ENCODE measurements around the gene AGFG1.

The AGFG1 gene

DNA sequence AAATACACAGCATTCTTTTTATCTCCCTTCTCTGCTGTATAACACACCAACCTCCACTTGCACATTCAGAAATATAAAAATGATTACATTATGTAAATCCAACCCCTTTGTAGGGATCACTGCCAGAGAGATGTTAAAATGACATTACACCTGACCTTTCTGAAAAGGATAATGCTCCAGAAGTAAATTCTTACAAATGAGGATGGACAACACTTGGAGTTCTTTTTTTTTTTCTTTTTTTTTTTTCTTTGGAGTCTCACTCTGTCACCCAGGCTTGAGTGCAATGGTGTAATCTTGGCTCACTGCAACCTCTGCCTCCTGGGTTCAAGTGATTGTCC, 20.3 kb upstream of the AGFG1 start:
- Histone ChIP-seq H3K27me3 (ENCODE audit: insufficient read depth, low read length) (no peaks in the 10 kb centered on the region), H4K91ac (ENCODE audit: low read depth, low read length) (no peak overlapping the region), H4K12ac (ENCODE audit: low read depth, low read length) (no peak overlapping the region), H3K9ac (ENCODE audit: low read length) (no peak overlapping the region), H3K18ac (ENCODE audit: low read length) (no peak overlapping the region), H3K36me3 (ENCODE audit: control insufficient read depth in 1 of 2, insufficient read depth in 2 of 2, low read length in 2 of 2) (no peaks in the 10 kb centered on the region), H3K4me3 (ENCODE audit: low read depth, low read length) (no peak overlapping the region), H3K4me1 (ENCODE audit: control insufficient read depth in 1 of 2, insufficient read depth in 2 of 2, low read length in 2 of 2) (no peaks in the 10 kb centered on the region), H2BK120ac (ENCODE audit: insufficient read depth, low read length, poor library complexity) (no peak overlapping the region), H3K9me3 (ENCODE audit: insufficient read depth, low read depth, low read length) (no peaks in the 10 kb centered on the region), H3K79me2 (ENCODE audit: control insufficient read depth, insufficient read depth, low read length, poor library complexity) (no peaks in the 10 kb centered on the region), H4K8ac (ENCODE audit: low read depth, low read length) (no peak overlapping the region), H3K4me2 (ENCODE audit: low read length) (no peak overlapping the region), H2BK12ac (ENCODE audit: low read length) (no peak overlapping the region), H3K23ac (ENCODE audit: low read length) (no peak overlapping the region), H3K4ac (ENCODE audit: low read depth, low read length) (no peak overlapping the region), H3K27ac (ENCODE audit: low read depth, low read length) (no peak overlapping the region), H3K79me1 (ENCODE audit: low read length) (no peaks in the 10 kb centered on the region), H2AFZ (ENCODE audit: insufficient read depth, low read length, poor library complexity) (no peak overlapping the region), H3K14ac (ENCODE audit: low read length) (no peak overlapping the region), H2BK5ac (ENCODE audit: low read depth, low read length, poor library complexity) (no peak overlapping the region), H2AK5ac (ENCODE audit: low read length) (no peak overlapping the region)
- DNase-seq: no peak

DNA sequence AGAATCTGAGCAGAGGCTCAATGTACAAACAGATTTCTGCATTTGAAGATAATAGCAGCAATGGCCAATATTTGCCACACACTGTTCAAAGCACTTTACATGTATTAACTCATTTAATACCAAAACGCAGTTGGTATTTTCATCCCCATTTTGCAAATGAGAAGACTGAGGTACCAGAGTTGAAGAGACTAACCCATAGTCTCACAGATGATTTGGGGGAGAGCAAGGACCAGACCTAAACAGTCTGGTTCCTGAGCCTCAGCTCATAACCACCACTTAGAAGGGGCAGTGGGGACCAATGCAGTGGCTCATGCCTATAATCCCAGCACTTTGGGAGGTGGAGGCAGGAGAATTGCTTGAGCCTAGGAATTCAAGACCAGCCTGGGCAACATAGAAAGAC, 18.1 kb upstream of the AGFG1 start:
- H4K12ac ChIP-seq (ENCODE audit: low read depth, low read length): no peak overlapping the region
- no peak overlapping the region for H3K27ac ChIP-seq (ENCODE audit: low read depth, low read length)
- no peak overlapping the region for H3K14ac ChIP-seq (ENCODE audit: low read length)
- no peaks in the 10 kb centered on the region for H3K27me3 ChIP-seq (ENCODE audit: insufficient read depth, low read length)
- H3K9ac ChIP-seq (ENCODE audit: low read length): no peak overlapping the region
- no peak overlapping the region for H3K4ac ChIP-seq (ENCODE audit: low read depth, low read length)
- H3K79me1 ChIP-seq (ENCODE audit: low read length): no peaks in the 10 kb centered on the region
- no CpG with 5 or more reads among the region's 1 CpG for WGBS (ENCODE audit: extremely low coverage, insufficient coverage, insufficient read length)
- H3K36me3 ChIP-seq (ENCODE audit: control insufficient read depth in 1 of 2, insufficient read depth in 2 of 2, low read length in 2 of 2): no peaks in the 10 kb centered on the region
- H2BK5ac ChIP-seq (ENCODE audit: low read depth, low read length, poor library complexity): no peak overlapping the region
- no peak overlapping the region for H4K8ac ChIP-seq (ENCODE audit: low read depth, low read length)
- DNase-seq: no peak
- no peak overlapping the region for H3K18ac ChIP-seq (ENCODE audit: low read length)
- H3K4me3 ChIP-seq (ENCODE audit: low read depth, low read length): no peak overlapping the region
- H2AFZ ChIP-seq (ENCODE audit: insufficient read depth, low read length, poor library complexity): no peak overlapping the region
- no peak overlapping the region for H4K91ac ChIP-seq (ENCODE audit: low read depth, low read length)
- no peak overlapping the region for H3K23ac ChIP-seq (ENCODE audit: low read length)
- H2BK120ac ChIP-seq (ENCODE audit: insufficient read depth, low read length, poor library complexity): no peak overlapping the region
- no peaks in the 10 kb centered on the region for H3K79me2 ChIP-seq (ENCODE audit: control insufficient read depth, insufficient read depth, low read length, poor library complexity)
- no peak overlapping the region for H2BK12ac ChIP-seq (ENCODE audit: low read length)
- no peaks in the 10 kb centered on the region for H3K4me1 ChIP-seq (ENCODE audit: control insufficient read depth in 1 of 2, insufficient read depth in 2 of 2, low read length in 2 of 2)
- H3K4me2 ChIP-seq (ENCODE audit: low read length): no peak overlapping the region
- no peaks in the 10 kb centered on the region for H3K9me3 ChIP-seq (ENCODE audit: insufficient read depth, low read depth, low read length)
- H2AK5ac ChIP-seq (ENCODE audit: low read length): no peak overlapping the region

DNA sequence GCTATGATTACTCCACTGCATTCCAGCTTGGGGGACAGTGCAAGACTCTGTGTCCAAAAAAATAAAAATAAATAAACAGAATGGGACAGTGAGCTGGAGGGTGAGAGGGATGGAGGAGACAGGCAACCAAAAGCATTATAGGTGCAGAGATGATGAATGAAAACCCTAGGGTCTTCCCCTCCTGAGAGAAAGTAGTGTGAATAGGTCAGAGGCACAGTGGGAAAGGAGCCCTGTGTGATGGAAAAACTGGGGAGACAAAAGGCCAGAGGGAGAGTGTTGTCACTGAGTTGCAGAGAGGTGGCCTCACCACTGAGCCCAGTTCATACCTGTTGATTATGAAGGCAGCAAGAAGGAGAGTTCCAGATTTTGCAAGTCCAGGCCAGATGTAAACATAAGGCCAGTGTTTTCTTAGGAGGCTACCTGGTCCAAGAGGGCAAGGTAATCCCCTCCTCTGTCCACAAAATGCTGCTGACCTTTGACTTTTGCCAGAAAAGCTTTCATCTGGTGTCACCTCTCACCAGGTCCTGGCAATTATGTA, 17.6 kb upstream of the AGFG1 start:
- Histone ChIP-seq H4K12ac (ENCODE audit: low read depth, low read length) (no peak overlapping the region), H3K14ac (ENCODE audit: low read length) (no peak overlapping the region)

DNA sequence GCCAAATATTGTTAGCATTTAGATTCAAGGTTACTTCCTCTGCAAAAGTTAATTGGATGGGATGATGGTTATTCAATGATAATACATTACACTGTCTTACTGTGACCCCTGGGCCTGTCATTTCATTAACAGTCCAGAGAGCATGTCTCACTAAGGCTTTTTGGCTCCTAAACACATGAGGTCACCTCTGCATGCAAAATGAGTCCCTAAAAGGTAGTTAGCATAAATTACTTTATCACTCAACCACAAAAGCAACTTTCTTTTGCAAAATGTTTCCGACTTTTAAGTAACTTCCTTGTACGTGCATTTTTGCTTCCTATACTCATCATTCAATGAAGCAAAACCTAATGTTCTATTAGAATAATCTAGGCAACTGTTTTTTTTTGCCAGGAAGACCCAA, 16.8 kb upstream of the AGFG1 start:
- Histone ChIP-seq H2BK12ac (ENCODE audit: low read length) (no peak overlapping the region), H2BK120ac (ENCODE audit: insufficient read depth, low read length, poor library complexity) (no peak overlapping the region)
- WGBS (ENCODE audit: extremely low coverage, insufficient coverage, insufficient read length): no CpG with 5 or more reads among the region's 2 CpGs

More for the DNA sequence above, 17.6 kb upstream of the AGFG1 start:
- Histone ChIP-seq H4K91ac (ENCODE audit: low read depth, low read length) (no peak overlapping the region), H3K4me3 (ENCODE audit: low read depth, low read length) (no peak overlapping the region), H3K9ac (ENCODE audit: low read length) (no peak overlapping the region), H2BK120ac (ENCODE audit: insufficient read depth, low read length, poor library complexity) (no peak overlapping the region), H3K4me2 (ENCODE audit: low read length) (no peak overlapping the region), H2BK5ac (ENCODE audit: low read depth, low read length, poor library complexity) (no peak overlapping the region), H2BK12ac (ENCODE audit: low read length) (no peak overlapping the region), H3K4ac (ENCODE audit: low read depth, low read length) (no peak overlapping the region), H3K4me1 (ENCODE audit: control insufficient read depth in 1 of 2, insufficient read depth in 2 of 2, low read length in 2 of 2) (no peaks in the 10 kb centered on the region), H3K27ac (ENCODE audit: low read depth, low read length) (no peak overlapping the region), H2AFZ (ENCODE audit: insufficient read depth, low read length, poor library complexity) (no peak overlapping the region), H3K9me3 (ENCODE audit: insufficient read depth, low read depth, low read length) (no peaks in the 10 kb centered on the region), H3K18ac (ENCODE audit: low read length) (no peak overlapping the region), H4K8ac (ENCODE audit: low read depth, low read length) (no peak overlapping the region), H2AK5ac (ENCODE audit: low read length) (no peak overlapping the region), H3K27me3 (ENCODE audit: insufficient read depth, low read length) (no peaks in the 10 kb centered on the region), H3K79me1 (ENCODE audit: low read length) (no peaks in the 10 kb centered on the region), H3K23ac (ENCODE audit: low read length) (no peak overlapping the region), H3K36me3 (ENCODE audit: control insufficient read depth in 1 of 2, insufficient read depth in 2 of 2, low read length in 2 of 2) (no peaks in the 10 kb centered on the region), H3K79me2 (ENCODE audit: control insufficient read depth, insufficient read depth, low read length, poor library complexity) (no peaks in the 10 kb centered on the region)
- DNase-seq: no peak

More for the DNA sequence above, 16.8 kb upstream of the AGFG1 start:
- Histone ChIP-seq H4K12ac (ENCODE audit: low read depth, low read length) (no peak overlapping the region), H3K4ac (ENCODE audit: low read depth, low read length) (no peak overlapping the region), H3K18ac (ENCODE audit: low read length) (no peak overlapping the region), H3K4me2 (ENCODE audit: low read length) (no peak overlapping the region), H2AFZ (ENCODE audit: insufficient read depth, low read length, poor library complexity) (no peak overlapping the region), H3K79me1 (ENCODE audit: low read length) (no peaks in the 10 kb centered on the region), H3K79me2 (ENCODE audit: control insufficient read depth, insufficient read depth, low read length, poor library complexity) (no peaks in the 10 kb centered on the region), H3K27ac (ENCODE audit: low read depth, low read length) (no peak overlapping the region), H3K23ac (ENCODE audit: low read length) (no peak overlapping the region), H3K36me3 (ENCODE audit: control insufficient read depth in 1 of 2, insufficient read depth in 2 of 2, low read length in 2 of 2) (no peaks in the 10 kb centered on the region), H3K27me3 (ENCODE audit: insufficient read depth, low read length) (no peaks in the 10 kb centered on the region), H4K91ac (ENCODE audit: low read depth, low read length) (no peak overlapping the region), H3K9ac (ENCODE audit: low read length) (no peak overlapping the region), H3K14ac (ENCODE audit: low read length) (no peak overlapping the region), H4K8ac (ENCODE audit: low read depth, low read length) (no peak overlapping the region), H3K4me1 (ENCODE audit: control insufficient read depth in 1 of 2, insufficient read depth in 2 of 2, low read length in 2 of 2) (no peaks in the 10 kb centered on the region), H2AK5ac (ENCODE audit: low read length) (no peak overlapping the region), H3K9me3 (ENCODE audit: insufficient read depth, low read depth, low read length) (no peaks in the 10 kb centered on the region), H2BK5ac (ENCODE audit: low read depth, low read length, poor library complexity) (no peak overlapping the region), H3K4me3 (ENCODE audit: low read depth, low read length) (no peak overlapping the region)
- no peak for DNase-seq
